HCT116 (cell line): ENCODE data around the gene HSD17B7. TPM values are rescaled to one million over a fixed set of nuclear protein-coding genes. Genes with fewer than 3 reads are reported as not detected.
A peak's percentile ranks its signal among the peaks of the same experiment; 100 is the strongest.
"Not testable (repeated sequence)": the region's sequence is repeated elsewhere in the genome, so short reads cannot be mapped to it uniquely, and the experiment has no call there.

Experiments used
- ATAC-seq: fragments of 200-7000 bp; cut with Tn5 transposase; 2 replicates; pipeline ENCODE4 v1.9.1; 2020; ENCODE audit warnings: mild to moderate bottlenecking, moderate library complexity
- Bru-seq: library from RNA; stranded (reverse); fragments of 400-500 nt; gene quantifications from one replicate; lab custom pipeline; 2021; lab: Mats Ljungman, UMichigan
- BruChase-seq, 2 experiments: library from RNA; stranded (reverse); fragments of 400-500 nt; gene quantifications; one replicate each; lab custom pipeline; 2021; lab: Mats Ljungman, UMichigan
- BruUV-seq: library from RNA; stranded (reverse); fragments of 400-500 nt; replicated peaks from 2 replicates; lab custom pipeline; 2021; lab: Mats Ljungman, UMichigan
- CTCF ChIA-PET: fragments of 300-600 bp; sonication (Branson Sonifier 250); formaldehyde crosslinking; loops from one replicate; lab custom pipeline; 2021; ENCODE audit warnings: antibody characterized with exemption; lab: Charles Lee
- POLR2A ChIA-PET: fragments of 300-600, 350-600 bp; sonication (Branson Sonifier 250); formaldehyde crosslinking; loops from one replicate; lab custom pipeline; 2021; ENCODE audit warnings: antibody characterized with exemption; lab: Charles Lee
- RAD21 ChIA-PET, 2 experiments: fragments of 300-600 bp; sonication (Branson Sonifier 250); formaldehyde crosslinking; loops; one replicate each; lab custom pipeline; 2023; ENCODE audit warnings: low total read pairs in 2 of 2; ENCODE audit not compliant: uncharacterized antibody in 2 of 2, unreplicated experiment in 2 of 2, low non-redundant PET in 1 of 2; lab: Charles Lee
- DNase-seq: peaks from one replicate; pipeline ENCODE4 v3.0.0-alpha.2; 2010; ENCODE audit warnings: low read depth, low spot score
- H2AFZ ChIP-seq: fragments of 200-600 bp; shearing (Covaris generic), sonication (generic); 2 replicates; pipeline ENCODE4 v1.6.1; 2017; ENCODE audit warnings: low read depth, mixed run types, mixed read lengths, antibody characterized with exemption, low read length; ENCODE audit not compliant: poor library complexity, severe bottlenecking
- H3K27ac ChIP-seq: 2 replicates; pipeline ENCODE4 v1.5.1; 2012; ENCODE audit warnings: low read depth, low read length
- H3K27me3 ChIP-seq: fragments of 200-600 bp; sonication (generic); 2 replicates; pipeline ENCODE4 v1.6.1; 2016; ENCODE audit warnings: mixed run types, low read length, mixed read lengths; ENCODE audit not compliant: insufficient read depth
- H3K36me3 ChIP-seq, 2 experiments: fragments of 200-500 bp in 1 of 2; fragments of 200-600 bp in 1 of 2; sonication (Bioruptor generic) in 1 of 2; sonication (generic) in 1 of 2; 2 replicates each; pipeline versions ENCODE4 v1.5.1 to v1.6.1; 2014 to 2016; ENCODE audit warnings: low read length in 2 of 2, inconsistent platforms in 1 of 2, mixed read lengths in 1 of 2, mixed run types in 1 of 2; ENCODE audit not compliant: insufficient read depth in 2 of 2, control insufficient read depth in 1 of 2
- H3K4me1 ChIP-seq, 2 experiments: fragments of 200-600 bp in 1 of 2; sonication (generic) in 1 of 2; 2 replicates each; pipeline versions ENCODE4 v1.5.1 to v1.6.1; 2012 to 2017; ENCODE audit warnings: low read length in 2 of 2, inconsistent platforms in 1 of 2, mild to moderate bottlenecking in 1 of 2, mixed read lengths in 1 of 2, mixed run types in 1 of 2, moderate library complexity in 1 of 2; ENCODE audit not compliant: insufficient read depth in 2 of 2, control insufficient read depth in 1 of 2
- H3K4me2 ChIP-seq: fragments of 200-600 bp; sonication (generic); 2 replicates; pipeline ENCODE4 v1.6.1; 2017; ENCODE audit warnings: mixed run types, low read length, mixed read lengths
- H3K4me3 ChIP-seq, 2 experiments: fragments of 200-600 bp in 1 of 2; sonication (generic) in 1 of 2; replicated peaks in 1 of 2; 2 replicates each; pipeline ENCODE4 v1.5.1; 2011 to 2016; ENCODE audit warnings: low read length in 2 of 2, control low read depth in 1 of 2, low read depth in 1 of 2, mild to moderate bottlenecking in 1 of 2, mixed read lengths in 1 of 2, mixed run types in 1 of 2
- H3K79me2 ChIP-seq: fragments of 200-600 bp; sonication (generic); 2 replicates; pipeline ENCODE4 v1.6.1; 2017; ENCODE audit warnings: mild to moderate bottlenecking, mixed run types, low read length, moderate library complexity, mixed read lengths; ENCODE audit not compliant: insufficient read depth
- H3K9ac ChIP-seq: fragments of 200-600 bp; sonication (generic); 2 replicates; pipeline ENCODE4 v1.6.1; 2016; ENCODE audit warnings: low read length, mixed read lengths
- H3K9me2 ChIP-seq: fragments of 200-600 bp; sonication (generic), shearing (Covaris generic); 2 replicates; pipeline ENCODE4 v1.6.1; 2017; ENCODE audit warnings: mixed run types, mild to moderate bottlenecking, moderate library complexity; ENCODE audit not compliant: insufficient read depth
- H3K9me3 ChIP-seq, 2 experiments: fragments of 200-500 bp in 1 of 2; fragments of 200-600 bp in 1 of 2; sonication (Bioruptor generic) in 1 of 2; sonication (generic) in 1 of 2; 2 replicates each; pipeline ENCODE4 v1.6.1; 2014 to 2017; ENCODE audit warnings: low read length in 2 of 2, mixed read lengths in 2 of 2, inconsistent platforms in 1 of 2, low read depth in 1 of 2, mild to moderate bottlenecking in 1 of 2, mixed run types in 1 of 2, moderate library complexity in 1 of 2; ENCODE audit not compliant: control insufficient read depth in 1 of 2, insufficient read depth in 1 of 2
- H4K20me1 ChIP-seq: fragments of 200-600 bp; sonication (generic), shearing (Covaris generic); 2 replicates; pipeline ENCODE4 v1.6.1; 2017; ENCODE audit warnings: mixed run types, mild to moderate bottlenecking, moderate library complexity; ENCODE audit not compliant: insufficient read depth
- CTCF ChIP-seq, 3 experiments: fragments of 200-600 bp in 1 of 3; sonication (generic) in 1 of 3; IDR thresholded peaks in 2 of 3; conservative IDR thresholded peaks in 1 of 3; 2 replicates each; pipeline ENCODE4 v1.5.1; 2012 to 2017; ENCODE audit warnings: low read depth in 2 of 3, low read length in 2 of 3, antibody characterized with exemption in 1 of 3, borderline replicate concordance in 1 of 3, control low read depth in 1 of 3, mild to moderate bottlenecking in 1 of 3, mixed read lengths in 1 of 3, mixed run types in 1 of 3, moderate library complexity in 1 of 3; ENCODE audit not compliant: insufficient read depth in 1 of 3
- EGR1 ChIP-seq: IDR thresholded peaks from 2 replicates; pipeline ENCODE4 v1.6.1; 2012; ENCODE audit warnings: low read depth
- ELF1 ChIP-seq: IDR thresholded peaks from 2 replicates; pipeline ENCODE4 v1.6.1; 2012; ENCODE audit warnings: low read depth, borderline replicate concordance
- EZH2phosphoT487 ChIP-seq: fragments of 200-600 bp; IDR thresholded peaks from 2 replicates; pipeline ENCODE4 v1.6.1; 2018; ENCODE audit warnings: antibody characterized with exemption, borderline replicate concordance
- POLR2AphosphoS5 ChIP-seq: IDR thresholded peaks from 2 replicates; pipeline ENCODE4 v1.6.1; 2011; ENCODE audit warnings: mild to moderate bottlenecking, low read depth, low read length, moderate library complexity
- SIN3A ChIP-seq: IDR thresholded peaks from 2 replicates; pipeline ENCODE4 v1.6.1; 2012; ENCODE audit warnings: low read depth
- SP1 ChIP-seq: IDR thresholded peaks from 2 replicates; pipeline ENCODE4 v1.6.1; 2012; ENCODE audit warnings: low read depth
- YY1 ChIP-seq: IDR thresholded peaks from 2 replicates; pipeline ENCODE4 v1.6.1; 2011; ENCODE audit warnings: low read length, low read depth, moderate library complexity, mild to moderate bottlenecking; ENCODE audit not compliant: insufficient replicate concordance; ENCODE audit errors: extremely low read depth
- ZFX ChIP-seq: fragments of 450-650 bp; IDR thresholded peaks from 2 replicates; pipeline ENCODE4 v1.6.1; 2017
- intact Hi-C: fragments of 100-400 bp; cut with micrococcal nuclease; formaldehyde crosslinking; loops from 2 replicates; pipeline ENCODE4 v1.10.0; 2022
- long read RNA-seq: library from polyadenylated mRNA; unstranded; transcript quantifications from one replicate; pipeline ENCODE4 v2.0.0, GENCODE V29; 2021; ENCODE audit not compliant: unreplicated experiment
- polyA plus RNA-seq: library from polyadenylated mRNA; unstranded; fragments of >200 nt; gene quantifications from 2 replicates; pipeline ENCODE4 v1.2.1, GENCODE V29; 2012; ENCODE audit warnings: missing spikeins
- total RNA-seq: library from RNA; stranded (reverse); gene quantifications from one replicate; pipeline ENCODE4 v1.2.1, GENCODE V29; 2021; ENCODE audit not compliant: unreplicated experiment
- TF ChIP-seq, protein P1 (sequence below): IDR thresholded peaks from 2 replicates; pipeline ENCODE4 v1.6.1; 2012

HSD17B7 gene, protein sequence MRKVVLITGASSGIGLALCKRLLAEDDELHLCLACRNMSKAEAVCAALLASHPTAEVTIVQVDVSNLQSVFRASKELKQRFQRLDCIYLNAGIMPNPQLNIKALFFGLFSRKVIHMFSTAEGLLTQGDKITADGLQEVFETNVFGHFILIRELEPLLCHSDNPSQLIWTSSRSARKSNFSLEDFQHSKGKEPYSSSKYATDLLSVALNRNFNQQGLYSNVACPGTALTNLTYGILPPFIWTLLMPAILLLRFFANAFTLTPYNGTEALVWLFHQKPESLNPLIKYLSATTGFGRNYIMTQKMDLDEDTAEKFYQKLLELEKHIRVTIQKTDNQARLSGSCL
- total RNA-seq (22.6 TPM), Bru-seq, nascent RNA (percentile 63 among the genes with signal in this experiment), BruChase-seq, experiment 1, labeled RNA remaining after a 6-hour chase (percentile 53 among the genes with signal in this experiment), BruChase-seq, experiment 2, labeled RNA remaining after a 2-hour chase (percentile 57 among the genes with signal in this experiment)
- polyA plus RNA-seq = 16.0 and 18.4 TPM in 2 replicates
- long read RNA-seq, transcript HSD17B7-201 (9 exons, 1,190 nt) = major isoform, 32 of 36 reads
- long read RNA-seq, partial matches to known transcripts = 2 of 36 reads
- long read RNA-seq, other reads (novel, unspliced or antisense) = 2 of 36 reads

DNA sequence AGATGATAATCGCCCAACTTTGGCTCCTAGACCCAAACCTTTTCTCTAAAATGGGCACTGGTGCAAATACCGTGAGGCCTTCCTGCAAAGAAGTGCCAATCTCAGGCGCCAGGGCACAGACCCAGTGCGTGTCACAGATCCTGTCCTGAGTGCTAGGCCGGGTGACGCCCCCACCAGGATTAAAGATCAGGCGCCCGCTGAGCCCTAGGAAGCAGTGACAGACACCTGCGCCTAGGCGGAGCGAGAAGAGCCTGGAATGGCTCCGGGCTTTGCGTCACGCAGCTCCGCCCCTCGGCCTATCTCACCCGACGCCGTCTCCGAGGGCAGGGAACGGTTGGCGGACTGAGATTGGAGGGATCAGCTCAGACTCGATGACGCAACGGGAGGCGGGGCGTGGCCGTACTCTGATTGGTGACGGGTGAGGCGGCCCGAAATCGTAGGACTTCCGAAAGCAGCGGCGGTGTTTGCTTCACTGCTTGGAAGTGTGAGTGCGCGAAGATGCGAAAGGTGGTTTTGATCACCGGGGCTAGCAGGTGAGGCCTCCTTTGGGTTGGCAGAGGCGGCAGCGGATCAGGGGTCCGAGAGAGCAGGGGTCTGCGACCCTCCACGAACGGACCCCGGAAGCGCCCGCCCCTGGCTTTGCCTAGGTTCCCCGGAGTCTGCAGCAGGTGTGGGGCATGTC, at the start of gene HSD17B7:
Gene HSD17B7 (plus strand): TSS at position 400 of the 682 bp plus-strand sequence. CDS start 99 bp downstream, at position 499.
- H3K27me3 ChIP-seq, RAD21 ChIA-PET, H3K79me2 ChIP-seq: not testable (repeated sequence)
- TF ChIP-seq EGR1 (peak; percentile 33; the same call in 1 of the 2 replicates), POLR2AphosphoS5 (peak; percentile 68), ELF1 (peak; percentile 26), SP1 (peak; percentile 45; the same call in 1 of the 2 replicates), SIN3A (peak; percentile 29; the same call in 1 of the 2 replicates)
- TF ChIP-seq, all 23 proteins: peak for 5; not testable (repeated sequence) for 18
- H3K4me3 ChIP-seq = peak within 1 kb of the TSS; percentile 50 to 53
- peak; percentile 72 for DNase-seq
- peak; percentile 100 for ATAC-seq
- POLR2A ChIA-PET = interaction anchor here (0.8 kb wide), 1 partner anchor 94 kb away, joined by 3 read pairs; no protein-coding TSS in a partner anchor
- H3K9me2 ChIP-seq, H3K4me1 ChIP-seq, CTCF ChIA-PET, BruUV-seq, H3K36me3 ChIP-seq, intact Hi-C loops, H4K20me1 ChIP-seq, H3K9me3 ChIP-seq: not testable (repeated sequence)
- peak within 1 kb of the TSS; percentile 44 for H2AFZ ChIP-seq
- H3K9ac ChIP-seq = peak within 1 kb of the TSS; percentile 32
- H3K4me2 ChIP-seq = peak within 1 kb of the TSS; percentile 67
- peak within 1 kb of the TSS; percentile 43 for H3K27ac ChIP-seq

GRCh38 chr1:162740755-162741154, 49.7 kb upstream of the HSD17B7 start:
- H4K20me1 ChIP-seq = no peaks in the 10 kb centered on the region
- H3K79me2 ChIP-seq = no peaks in the 10 kb centered on the region
- no peak overlapping the region for H3K4me3 ChIP-seq
- BruUV-seq = no TSS peak
- intact Hi-C loops = no loop called here
- ATAC-seq = no peak
- no peak overlapping the region for H3K27ac ChIP-seq
- no peaks in the 10 kb centered on the region for H3K4me1 ChIP-seq
- H3K9me3 ChIP-seq = no peaks in the 10 kb centered on the region
- DNase-seq = no peak
- no peak overlapping the region for H3K4me2 ChIP-seq
- no peak overlapping the region for H2AFZ ChIP-seq
- no peak overlapping the region for H3K9ac ChIP-seq
- no peaks in the 10 kb centered on the region for H3K27me3 ChIP-seq
- CTCF ChIA-PET = no interaction called here
- RAD21 ChIA-PET = no interaction called here
- H3K9me2 ChIP-seq = 0 out of 2 replicates have a peak, but pooled peaks cover 2% of the 10 kb centered on the region
- POLR2A ChIA-PET = no interaction called here
- no peaks in the 10 kb centered on the region for H3K36me3 ChIP-seq
- TF ChIP-seq ZFX = no peak
- TF ChIP-seq CTCF (IDR thresholded peaks at IDR 0.05 in 2 of 3, conservative IDR thresholded peaks at IDR 0.05 in 1 of 3; ENCODE audit: borderline replicate concordance in 1 of 3, insufficient read depth in 1 of 3, low read depth in 2 of 3, low read length in 2 of 3) = no peak
- TF ChIP-seq YY1 = no peak
- TF ChIP-seq, protein P1, sequence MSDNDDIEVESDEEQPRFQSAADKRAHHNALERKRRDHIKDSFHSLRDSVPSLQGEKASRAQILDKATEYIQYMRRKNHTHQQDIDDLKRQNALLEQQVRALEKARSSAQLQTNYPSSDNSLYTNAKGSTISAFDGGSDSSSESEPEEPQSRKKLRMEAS = no peak
- no peak for TF ChIP-seq EZH2phosphoT487
